K562 (cell line): ENCODE measurements around the gene MRO. TPM values are rescaled to one million over a fixed set of nuclear protein-coding genes. Genes with fewer than 3 reads are reported as not detected.

Experiments
- ATAC-seq: fragments of 200-7000 bp; cut with Tn5 transposase; 3 replicates; pipeline ENCODE4 v1.9.1; 2020; ENCODE audit warnings: moderate library complexity
- BruUV-seq: library from RNA; stranded (reverse); fragments of 400-500 nt; replicated peaks from 2 replicates; lab custom pipeline; 2021; lab: Mats Ljungman, UMichigan
- CTCF ChIA-PET: fragments of 300-600 bp; formaldehyde crosslinking; extraction: SDS; loops from one replicate; lab custom pipeline; 2021; ENCODE audit warnings: low intra/inter-chr PET ratio; lab: Yijun Ruan, JAX
- POLR2A ChIA-PET: fragments of 300-600, 350-650 bp; sonication (Branson Sonifier 250); formaldehyde crosslinking; extraction: SDS; loops from one replicate; lab custom pipeline; 2021; ENCODE audit warnings: antibody characterized with exemption, inconsistent platforms; lab: Yijun Ruan, JAX
- DNase-seq, 4 experiments: peaks; one replicate each; pipeline versions ENCODE4 v3.0.0 to v3.0.0-alpha.2; 2011 to 2018; ENCODE audit warnings: low spot score in 3 of 4, mixed read lengths in 3 of 4; ENCODE audit errors: extremely low read depth in 1 of 4
- FAIRE-seq: peaks from 2 replicates; lab custom pipeline; 2011; peaks lifted over from hg19 to GRCh38; lab: Jason Lieb, UNC
- H2AFZ ChIP-seq: 2 replicates; pipeline ENCODE4 v1.6.0; 2011; ENCODE audit warnings: low read depth, low read length, control low read depth, inconsistent platforms
- H3K27ac ChIP-seq: fragments of 200-600 bp; 3 replicates; pipeline ENCODE4 v1.8.0; 2011; ENCODE audit warnings: low read depth, mild to moderate bottlenecking, control low read depth, inconsistent platforms, low read length, moderate library complexity, mixed read lengths; ENCODE audit errors: extremely low read depth
- H3K27me3 ChIP-seq, 2 experiments: fragments of 300-600 bp in 1 of 2; 2 replicates in 1 of 2; 3 replicates in 1 of 2; pipeline versions ENCODE4 v1.6.0 to v1.8.0; 2011; ENCODE audit warnings: inconsistent platforms in 2 of 2, low read length in 2 of 2, mild to moderate bottlenecking in 1 of 2, mixed read lengths in 1 of 2, moderate library complexity in 1 of 2; ENCODE audit not compliant: control insufficient read depth in 2 of 2, insufficient read depth in 2 of 2
- H3K36me3 ChIP-seq: fragments of 300-600 bp; 3 replicates; pipeline ENCODE4 v1.8.0; 2011; ENCODE audit warnings: mild to moderate bottlenecking, low read length, inconsistent platforms; ENCODE audit not compliant: control insufficient read depth, insufficient read depth
- H3K4me1 ChIP-seq, 2 experiments: fragments of 200-600 bp in 1 of 2; replicated peaks in 1 of 2; 2 replicates in 1 of 2; 3 replicates in 1 of 2; pipeline versions ENCODE4 v1.5.1 to v1.8.0; 2011; ENCODE audit warnings: inconsistent platforms in 2 of 2, low read length in 2 of 2, mild to moderate bottlenecking in 1 of 2, mixed read lengths in 1 of 2, moderate library complexity in 1 of 2; ENCODE audit not compliant: control insufficient read depth in 2 of 2, insufficient read depth in 2 of 2
- H3K4me2 ChIP-seq: 2 replicates; pipeline ENCODE4 v1.6.1; 2011; ENCODE audit warnings: low read length, control low read depth, inconsistent platforms, mixed read lengths; ENCODE audit not compliant: insufficient read depth
- H3K4me3 ChIP-seq: fragments of 200-600 bp; sonication (generic), shearing (Covaris generic); 2 replicates; pipeline ENCODE4 v1.5.1; 2016; ENCODE audit warnings: control low read depth, inconsistent platforms
- H3K79me2 ChIP-seq: fragments of 200-600 bp; 3 replicates; pipeline ENCODE4 v1.8.0; 2011; ENCODE audit warnings: low read length, inconsistent platforms; ENCODE audit not compliant: control insufficient read depth, insufficient read depth
- H3K9ac ChIP-seq, 2 experiments: 2 replicates each; pipeline versions ENCODE4 v1.6.0 to v1.6.1; 2011; ENCODE audit warnings: low read depth in 2 of 2, low read length in 2 of 2, control low read depth in 1 of 2, inconsistent platforms in 1 of 2, mild to moderate bottlenecking in 1 of 2, mixed read lengths in 1 of 2; ENCODE audit not compliant: insufficient read depth in 1 of 2
- H3K9me1 ChIP-seq: one replicate; pipeline ENCODE4 v1.6.0; 2011; ENCODE audit warnings: inconsistent platforms, mild to moderate bottlenecking, low read length, moderate library complexity; ENCODE audit not compliant: control insufficient read depth, insufficient read depth
- H3K9me3 ChIP-seq: replicated peaks from 2 replicates; pipeline ENCODE4 v1.5.1; 2011; ENCODE audit warnings: low read depth, low read length, inconsistent platforms; ENCODE audit not compliant: control insufficient read depth, insufficient read depth
- H4K20me1 ChIP-seq: replicated peaks from 2 replicates; pipeline ENCODE4 v1.6.1; 2011; ENCODE audit warnings: low read length, inconsistent platforms, mixed read lengths; ENCODE audit not compliant: control insufficient read depth, insufficient read depth
- C11orf30 ChIP-seq: fragments of 450-650 bp; IDR thresholded peaks from 2 replicates; pipeline ENCODE4 v1.6.1; 2016; ENCODE audit warnings: low read depth, mild to moderate bottlenecking
- GABPA ChIP-seq: fragments of 200-800 bp; sonication (Bioruptor generic); conservative IDR thresholded peaks from 2 replicates; pipeline ENCODE4 v1.6.1; 2016; ENCODE audit warnings: low read depth, missing genetic modification characterization, missing compliant biosample characterization
- NFATC3 ChIP-seq: fragments of 450-650 bp; IDR thresholded peaks from 2 replicates; pipeline ENCODE4 v1.6.1; 2017; ENCODE audit warnings: mild to moderate bottlenecking
- SETDB1 ChIP-seq: IDR thresholded peaks from one replicate; pipeline ENCODE4 v1.6.1; 2012; ENCODE audit warnings: low read length, control low read depth, inconsistent platforms
- VEZF1 ChIP-seq: fragments of 200-800 bp; sonication (Bioruptor generic); IDR thresholded peaks from 2 replicates; pipeline ENCODE4 v1.6.1; 2017; ENCODE audit warnings: missing genetic modification characterization, missing compliant biosample characterization
- ZBTB2 ChIP-seq: fragments of 450-650 bp; IDR thresholded peaks from 2 replicates; pipeline ENCODE4 v1.6.1; 2016; ENCODE audit warnings: antibody characterized with exemption
- WGBS: fragments of 100-300 bp; shearing (Covaris generic); methylation state at CpG from one replicate; pipeline ENCODE4 v1.1.6; 2016; ENCODE audit warnings: low coverage, mixed read lengths; ENCODE audit not compliant: insufficient coverage; ENCODE audit errors: missing lambda C conversion rate; 5-methylcytosine and 5-hydroxymethylcytosine counted together
- in situ Hi-C: fragments of 300-500 bp; cut with MboI; formaldehyde crosslinking; loops from 4 replicates; pipeline ENCODE4 v1.15.0; 2018; ENCODE audit warnings: inconsistent platforms, mixed read lengths
- intact Hi-C: fragments of 100-400 bp; cut with micrococcal nuclease; formaldehyde crosslinking; loops from 2 replicates; pipeline ENCODE4 v1.14.2; 2022
- polyA plus RNA-seq, 8 experiments: library from polyadenylated mRNA; depleted of rRNA in 4 of 8; stranded (reverse) in 5 of 8; unstranded in 3 of 8; fragments of >200 nt; fragmentation: Nextera tagmentation in 2 of 8; fragmentation: Illumina TruSeq in 1 of 8; extraction: Ambion mirVana in 2 of 8; extraction: Trizol in 1 of 8; gene quantifications; 2 replicates each; pipeline versions ENCODE4 v1.2.1 to v1.2.3, GENCODE V29; 2011 to 2014; ENCODE audit warnings: inconsistent platforms in 1 of 8, missing spikeins in 1 of 8
- total RNA-seq, 7 experiments: library from RNA; depleted of rRNA in 6 of 7; stranded (reverse); fragments of >200 nt in 6 of 7; fragmentation: Illumina TruSeq in 2 of 7; extraction: Trizol in 2 of 7; gene quantifications; 2 replicates each; pipeline versions ENCODE4 v1.2.1 to v1.2.3, GENCODE V29; 2011 to 2021; ENCODE audit warnings: low replicate concordance in 1 of 7

The MRO gene
- total and polyA plus RNA-seq, 9 of the 15 experiments (the other 6 are each of a cell fraction or from before 2014, with no cell fraction given): 0.06 TPM; not detected in 8

GRCh38 chr18:50775207-50775606, 44.6 kb downstream of the MRO start:
- peaks cover 0 to 2% of the 10 kb centered on the region in 2 experiments; a peak in 1 of 5 replicates for H3K27me3 ChIP-seq
- H3K9me3 ChIP-seq: no peaks in the 10 kb centered on the region
- peak overlapping the region; percentile 56 for H3K4me2 ChIP-seq
- ATAC-seq (peak; percentile 89), FAIRE-seq (peak; percentile 52), DNase-seq (peak in 1 of 4 experiments; percentile 28)
- no peak overlapping the region for H3K4me3 ChIP-seq
- no peaks in the 10 kb centered on the region for H3K36me3 ChIP-seq
- no peak overlapping the region for H3K9ac ChIP-seq
- H3K79me2 ChIP-seq: no peaks in the 10 kb centered on the region
- no peaks in the 10 kb centered on the region for H3K9me1 ChIP-seq
- BruUV-seq: no TSS peak
- ChIA-PET CTCF (no interaction called here), POLR2A (no interaction called here)
- H4K20me1 ChIP-seq: no peaks in the 10 kb centered on the region
- H3K4me1 ChIP-seq: no peaks in the 10 kb centered on the region
- 2% methylated on average over 7 of the region's 9 CpGs for WGBS
- no peak for TF ChIP-seq ZBTB2
- no peak for TF ChIP-seq SETDB1
- TF ChIP-seq NFATC3: no peak
- TF ChIP-seq GABPA (tag): peak; percentile 71
- TF ChIP-seq C11orf30: no peak
- TF ChIP-seq VEZF1 (CRISPR knock-in tag): peak; percentile 48; the same call in 1 of the 2 replicates
- in situ Hi-C loops: no loop called here
- intact Hi-C loops: no loop called here
- peak overlapping the region; percentile 76 for H2AFZ ChIP-seq
- H3K27ac ChIP-seq: no peak overlapping the region
